NCI-H2107 treated with DMSO at 0.1 percent for 48 hours (cell line): ENCODE results near the gene YIPF5.

ENCODE experiments used
- DNase-seq: peaks from one replicate; lab custom pipeline; 2025; ENCODE audit not compliant: unreplicated experiment; lab: John Stamatoyannopoulos, UW

The YIPF5 gene

DNA sequence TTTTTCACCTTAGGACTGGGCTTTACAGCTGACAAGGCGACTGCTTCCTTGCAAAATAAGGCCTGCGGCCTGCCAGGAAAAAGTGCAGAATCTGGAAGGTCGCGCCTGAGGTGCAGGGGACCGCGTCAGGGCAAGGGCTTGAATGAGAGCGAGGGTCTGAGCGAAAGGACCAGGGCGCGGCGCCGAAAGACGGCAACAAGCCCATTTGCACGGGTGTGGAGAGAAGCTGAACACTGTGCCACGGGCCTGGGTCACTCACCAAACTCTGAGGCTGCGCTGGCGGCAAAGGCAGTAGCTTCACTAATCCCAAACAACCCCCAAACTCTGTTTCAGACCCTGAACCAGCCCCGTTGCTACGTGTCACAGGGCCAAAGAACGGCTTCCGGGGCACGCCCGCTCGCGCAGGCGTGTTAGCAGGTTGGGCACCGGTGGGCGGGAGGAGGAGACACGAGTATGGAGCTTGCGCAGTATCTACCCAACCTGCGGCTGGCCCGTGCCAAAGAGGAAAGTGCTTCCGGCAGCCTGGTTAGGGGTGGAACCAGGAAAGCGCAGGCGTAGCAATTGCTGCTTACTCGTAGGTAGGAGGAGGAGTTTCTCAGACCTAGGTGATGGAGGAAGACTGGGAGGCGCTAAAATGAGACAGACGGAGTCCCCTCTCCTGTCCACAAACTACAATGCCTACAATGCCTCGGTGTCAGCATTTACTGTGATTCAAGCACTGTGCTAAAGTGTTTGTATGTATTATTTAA, at the start of gene YIPF5, which contains the start of gene KCTD16:
Gene YIPF5, minus strand, starts transcription at position 384 of the 749 bp plus-strand sequence. CDS start 704 bp downstream, outside the sequence.
Gene KCTD16, plus strand, starts transcription at position 598 of the 749 bp plus-strand sequence.
- peak; percentile 85 for DNase-seq

DNA sequence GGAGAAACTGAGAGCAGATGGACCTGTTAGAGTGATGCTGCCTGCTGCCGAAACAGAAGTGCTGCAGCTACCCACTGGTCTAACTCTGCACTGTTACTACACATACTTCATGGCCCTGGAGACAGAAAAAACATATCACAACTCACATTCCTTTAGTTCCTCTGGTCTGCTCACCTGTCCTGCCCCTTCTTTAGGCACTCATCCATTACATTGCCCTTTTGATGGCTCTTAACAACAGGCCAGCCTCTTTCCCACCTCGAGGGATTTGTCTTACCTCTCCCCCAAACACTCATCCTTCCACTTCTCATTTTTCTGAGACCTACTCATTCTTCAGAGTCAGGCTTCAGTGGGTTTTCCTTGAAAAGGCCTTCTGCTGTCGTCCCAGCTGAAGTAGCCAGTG, 49.4 kb upstream of the YIPF5 start:
- DNase-seq: no peak

DNA sequence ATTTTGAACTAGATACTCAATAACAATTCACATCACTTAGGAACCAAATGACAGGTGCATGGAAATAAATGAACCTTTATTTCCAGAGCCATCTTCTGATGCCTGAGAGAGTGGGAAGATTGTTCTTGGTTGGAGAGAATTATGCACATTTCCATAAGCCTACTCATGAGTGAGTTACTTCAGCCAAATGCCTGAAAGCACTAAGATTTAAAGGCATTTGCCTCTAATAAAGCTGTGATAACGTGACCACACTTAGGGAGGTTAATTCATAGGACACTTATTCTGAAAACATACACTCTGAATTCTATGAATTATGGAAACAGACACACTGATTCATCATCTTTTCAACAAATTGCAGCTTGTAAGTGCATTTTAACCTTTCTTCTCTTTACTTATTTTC, 40.2 kb upstream of the YIPF5 start:
- no peak for DNase-seq

DNA sequence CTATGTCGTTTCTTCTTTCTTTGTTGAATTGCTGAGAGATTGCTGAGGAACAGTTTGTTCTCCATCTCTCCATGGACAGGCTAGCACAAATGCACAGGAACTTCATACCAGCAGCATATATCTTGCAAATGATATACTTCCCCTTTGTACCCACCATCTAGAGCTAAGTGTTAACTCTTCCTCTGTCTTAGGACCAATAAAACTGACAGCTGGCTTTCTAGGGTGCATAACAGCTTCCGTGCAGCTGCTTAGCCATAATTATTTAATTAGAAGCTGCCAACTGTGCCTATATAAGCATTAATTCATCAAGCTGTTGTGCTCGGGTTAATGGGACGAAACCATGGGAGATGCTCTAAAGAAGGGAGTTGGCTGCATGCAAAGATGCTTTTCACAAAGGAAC, 38.9 kb upstream of the YIPF5 start:
- no peak for DNase-seq

DNA sequence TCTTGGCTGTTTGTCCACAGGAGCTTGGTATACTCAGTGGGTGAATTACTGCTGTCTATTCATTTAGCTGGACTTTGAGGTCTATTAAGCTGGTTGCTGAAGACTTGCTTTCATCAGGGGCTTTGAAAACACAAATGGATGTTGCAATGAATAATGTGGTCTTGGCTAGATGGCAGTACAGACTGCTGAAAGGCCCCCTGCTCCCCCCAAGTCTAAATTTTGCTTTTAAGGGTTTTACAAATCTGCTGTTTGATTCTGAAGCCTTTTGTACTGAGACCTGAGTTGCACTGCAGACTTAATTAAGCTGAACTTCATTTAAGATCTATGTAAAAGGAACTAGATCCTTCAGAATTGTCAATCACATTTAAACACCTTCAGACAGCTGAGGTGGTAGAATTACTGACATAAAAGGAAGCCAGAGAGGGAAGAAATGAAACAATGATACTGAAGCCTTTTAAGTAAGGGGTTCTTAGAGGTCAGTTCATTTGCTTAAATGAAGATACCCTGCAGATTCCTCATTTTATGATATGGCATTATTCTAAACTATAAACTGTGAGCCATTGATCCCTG, 37.5 kb upstream of the YIPF5 start:
- DNase-seq: no peak

DNA sequence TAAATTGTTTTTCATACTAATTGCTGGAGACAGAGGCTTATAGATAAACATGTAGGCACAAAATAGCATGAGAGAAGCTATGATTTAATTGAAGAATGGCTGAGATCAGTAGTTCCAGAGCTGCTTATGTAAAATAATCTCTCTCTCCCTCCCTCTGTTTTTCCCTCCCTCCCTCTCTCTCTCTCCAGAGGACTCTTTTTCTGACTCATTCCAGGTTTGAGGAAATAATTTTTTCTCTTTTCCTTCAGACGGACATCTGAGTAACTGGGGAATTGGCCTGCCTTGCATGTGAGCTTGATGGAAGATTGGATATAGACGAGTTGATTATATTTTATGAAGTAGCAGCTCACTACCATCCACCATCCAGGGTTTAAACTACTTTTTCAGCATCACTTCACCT, 35.7 kb upstream of the YIPF5 start:
- no peak for DNase-seq

DNA sequence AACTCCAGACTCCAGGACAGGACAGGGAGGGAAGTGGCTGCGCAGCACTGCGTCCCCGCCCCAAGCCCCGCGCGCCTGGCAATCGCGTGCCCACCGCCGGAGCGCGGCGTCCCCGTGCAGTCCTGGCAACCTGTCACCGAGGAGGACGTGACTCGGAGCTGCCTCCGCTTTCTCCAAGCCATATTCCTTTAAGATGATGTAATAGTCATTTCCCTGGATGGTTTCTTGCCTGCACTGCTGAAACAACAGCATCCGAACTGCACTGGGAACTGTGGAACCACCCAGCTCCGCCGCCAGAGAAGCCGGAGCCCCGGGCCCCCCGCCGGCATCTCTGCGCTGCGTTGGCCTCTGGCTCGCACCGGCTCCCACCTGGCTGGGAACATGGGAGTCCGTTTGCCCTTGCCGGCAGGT, 34.7 kb upstream of the YIPF5 start:
- DNase-seq: peak; percentile 45

DNA sequence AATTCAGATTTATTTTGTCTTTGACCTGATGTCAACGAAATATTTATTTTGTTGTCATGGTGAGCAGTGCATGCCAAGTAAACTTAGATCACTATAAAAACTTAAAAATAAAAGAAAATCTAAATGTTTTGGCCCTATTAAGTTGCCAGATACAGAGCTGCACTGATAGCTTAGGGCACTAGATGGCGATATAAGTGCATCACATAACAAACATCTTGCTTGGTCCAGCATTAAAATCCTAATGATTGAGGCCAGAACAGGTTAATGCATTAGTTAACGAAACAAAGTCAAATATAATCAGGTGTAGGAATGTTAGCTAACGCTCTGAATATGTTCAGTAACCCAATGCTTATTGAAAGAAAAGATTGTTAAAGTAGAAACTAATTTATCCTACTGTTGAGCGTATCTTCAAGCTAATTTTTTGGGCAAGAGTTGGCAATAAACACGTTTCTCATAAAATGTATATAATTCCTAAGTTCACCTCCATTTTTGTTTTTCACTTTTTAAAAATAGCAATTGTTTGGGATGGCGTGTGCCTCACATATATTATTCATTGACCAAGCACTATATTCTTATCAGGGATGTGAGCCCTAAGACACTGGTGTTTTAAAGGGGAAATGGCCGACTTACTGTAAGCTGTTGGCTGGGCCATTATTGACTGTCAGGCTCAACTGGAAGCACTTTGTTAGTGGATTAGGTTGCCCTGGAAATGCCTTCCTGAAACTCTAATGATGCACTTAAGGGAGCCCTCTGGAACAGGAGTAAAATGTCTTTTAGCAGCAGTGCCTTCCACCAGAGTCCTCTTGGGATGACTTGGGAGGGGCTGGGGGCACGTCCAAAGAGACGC, 33.5 kb upstream of the YIPF5 start:
- peak; percentile 70 for DNase-seq

DNA sequence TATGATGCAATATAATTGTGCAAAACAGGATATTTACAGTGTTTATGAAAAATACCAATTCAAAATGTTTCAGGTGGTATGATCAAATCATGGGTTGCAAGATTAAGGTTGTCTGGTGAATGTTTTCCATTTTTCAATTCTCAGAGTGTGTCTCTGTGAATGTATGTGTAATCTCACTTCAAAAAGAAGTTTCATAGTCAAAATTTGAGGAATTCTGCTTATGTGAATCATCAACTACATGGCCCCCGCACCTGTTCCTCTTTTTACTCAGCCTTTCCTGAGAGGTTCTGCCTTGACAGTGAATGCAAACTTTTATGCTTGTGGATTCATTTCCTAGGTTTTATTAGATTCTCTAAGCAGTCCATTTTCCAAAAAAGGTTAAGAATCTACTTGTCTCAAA, 32.3 kb upstream of the YIPF5 start:
- DNase-seq: no peak

DNA sequence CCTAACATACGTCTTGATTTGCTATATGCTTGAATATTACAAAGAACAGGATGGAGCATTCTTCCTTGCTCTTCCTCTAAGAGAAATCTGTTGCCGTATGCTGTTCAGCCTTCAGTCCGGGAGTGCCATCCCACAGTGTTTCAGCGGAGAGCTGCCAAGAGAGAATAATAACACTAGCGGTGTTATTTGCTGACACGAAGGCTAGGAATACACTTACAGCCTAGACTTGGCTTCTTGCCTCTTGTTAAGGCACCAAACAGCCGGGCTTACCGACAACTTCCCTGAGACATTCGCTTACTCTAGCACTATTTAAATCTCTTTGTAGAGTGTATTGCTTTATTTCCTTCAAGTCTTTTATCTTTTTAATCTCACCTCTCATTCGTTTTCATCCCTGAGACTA, 31.6 kb upstream of the YIPF5 start:
- DNase-seq: no peak

DNA sequence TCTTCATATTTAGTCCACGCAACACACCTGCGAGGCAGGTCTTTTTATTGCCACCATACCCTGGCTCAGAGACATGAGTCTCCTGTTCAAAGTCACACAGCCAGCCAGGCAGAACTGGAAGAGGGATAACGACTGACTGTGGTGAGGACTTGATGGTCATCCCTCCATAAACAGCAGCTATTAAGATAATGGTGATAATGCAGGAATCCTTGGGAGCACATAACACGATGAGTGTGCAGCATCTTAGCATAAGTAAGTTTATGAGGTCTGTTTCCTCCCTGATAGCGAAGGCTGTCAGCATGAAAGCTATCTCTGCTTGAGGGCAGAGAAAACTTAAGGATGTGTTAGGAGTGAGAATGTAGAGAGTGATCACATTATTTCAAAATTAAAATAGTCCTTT, 31.1 kb upstream of the YIPF5 start:
- no peak for DNase-seq

DNA sequence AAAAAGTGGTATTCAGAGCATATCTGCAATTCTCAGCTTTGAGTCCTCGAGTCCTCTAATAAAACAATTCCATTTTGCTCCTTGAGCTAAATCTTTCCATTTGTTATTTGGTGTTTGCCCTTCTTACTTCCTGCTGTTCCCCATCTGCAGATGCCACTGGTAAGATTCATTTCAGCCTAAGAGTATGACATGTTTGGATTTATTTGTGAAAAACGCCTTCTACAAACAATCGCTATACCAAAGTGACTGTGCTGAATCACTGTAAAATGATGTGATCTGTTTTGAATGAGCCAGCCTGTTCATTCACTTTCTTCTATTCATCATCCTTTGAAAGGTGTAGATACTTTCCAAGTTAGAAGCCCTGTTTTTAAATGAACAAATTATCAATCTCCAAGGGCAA, 27.9 kb upstream of the YIPF5 start:
- DNase-seq: no peak

DNA sequence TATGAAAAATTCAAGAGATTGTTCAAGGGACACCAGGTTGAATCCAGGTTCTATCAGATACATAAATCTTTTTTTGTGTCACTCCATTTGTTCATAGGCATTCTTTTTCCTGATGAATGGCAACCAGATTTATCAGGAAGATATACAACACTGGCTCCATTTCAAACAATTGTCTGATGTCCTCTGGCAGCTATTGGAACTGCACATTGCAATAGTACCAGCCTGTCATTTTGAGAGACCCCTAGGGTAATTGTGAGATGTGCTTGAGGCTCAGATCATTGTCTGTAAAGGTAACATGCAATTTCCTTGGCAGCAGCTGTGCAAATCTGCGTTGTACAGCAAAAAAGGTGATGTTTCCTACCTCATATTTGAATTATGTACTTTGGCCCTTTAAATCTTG, 26.2 kb upstream of the YIPF5 start:
- no peak for DNase-seq

DNA sequence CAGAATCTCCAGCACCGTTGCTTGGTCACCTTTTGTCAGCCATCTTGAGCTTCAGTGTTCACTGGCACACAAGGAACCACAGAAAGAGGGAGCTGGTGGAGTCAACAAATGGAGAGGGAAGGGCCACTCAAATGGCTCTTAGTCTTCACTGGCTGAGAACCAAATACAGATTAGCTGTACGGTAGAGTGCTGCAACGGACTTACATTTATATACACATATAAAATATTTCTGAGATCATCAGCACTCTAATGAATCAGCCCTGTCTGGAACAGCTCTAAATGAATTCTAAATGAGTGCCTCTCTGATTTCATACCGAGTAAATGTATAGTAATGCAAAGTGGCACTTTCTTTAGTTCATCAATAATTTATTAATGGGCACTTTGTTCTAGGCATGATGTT, 25.0 kb upstream of the YIPF5 start:
- no peak for DNase-seq

DNA sequence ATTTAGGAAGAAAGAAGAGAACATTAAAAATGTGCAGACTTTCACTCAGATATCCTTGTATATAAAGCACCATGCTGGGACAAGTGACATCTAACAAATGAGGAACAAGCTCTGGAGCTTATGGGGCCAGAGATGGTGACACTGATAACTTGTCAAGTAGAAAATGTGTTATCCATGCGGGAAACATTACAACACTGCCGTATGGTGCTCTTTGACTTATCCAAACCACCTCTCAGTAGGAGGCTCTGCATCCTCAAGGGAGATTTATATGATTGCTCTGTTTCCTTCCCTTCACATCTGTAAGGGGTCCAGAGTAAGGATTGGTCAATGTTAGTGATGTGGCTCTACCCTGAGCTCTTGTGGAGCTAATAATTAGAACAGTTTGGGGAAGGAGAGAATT, 23.7 kb upstream of the YIPF5 start:
- DNase-seq: no peak

DNA sequence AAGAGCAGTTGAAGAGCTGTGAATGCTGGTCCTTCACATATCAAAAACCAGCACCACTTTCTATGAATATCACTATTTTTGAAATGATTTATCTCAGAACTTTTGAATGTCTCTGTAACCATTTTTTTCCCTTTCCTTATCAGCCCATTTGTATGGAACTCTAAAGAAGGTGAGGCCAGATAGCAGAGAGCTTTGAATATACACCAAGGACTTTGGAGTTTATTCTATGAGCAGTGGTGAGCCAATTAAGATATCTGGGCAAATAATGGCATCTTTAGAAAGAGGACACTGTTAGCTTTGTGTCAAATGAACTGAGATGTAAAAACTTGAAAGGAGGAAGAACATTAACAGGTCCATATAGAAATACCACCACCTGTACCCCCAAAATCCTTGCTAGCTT, 22.2 kb upstream of the YIPF5 start:
- DNase-seq: no peak

DNA sequence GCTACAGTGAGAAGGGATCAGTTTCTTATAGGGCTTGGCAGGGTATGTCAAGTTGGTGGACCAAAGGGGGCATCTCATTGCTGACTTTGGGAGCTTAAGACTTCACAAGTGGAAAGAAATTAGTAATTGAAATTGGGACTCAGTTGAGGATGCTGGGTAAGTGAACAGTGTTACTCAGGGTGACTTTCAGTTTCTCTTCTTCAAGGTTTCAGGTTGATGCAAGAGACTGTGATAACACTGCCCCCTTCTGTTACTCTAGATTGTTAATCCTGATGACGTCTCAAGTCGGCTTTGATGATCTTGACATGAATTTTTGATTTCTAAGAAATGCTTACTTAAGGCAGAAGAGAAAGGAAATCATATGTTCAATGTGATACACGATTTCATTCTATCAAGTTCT, 21.5 kb upstream of the YIPF5 start:
- DNase-seq: peak; percentile 45

DNA sequence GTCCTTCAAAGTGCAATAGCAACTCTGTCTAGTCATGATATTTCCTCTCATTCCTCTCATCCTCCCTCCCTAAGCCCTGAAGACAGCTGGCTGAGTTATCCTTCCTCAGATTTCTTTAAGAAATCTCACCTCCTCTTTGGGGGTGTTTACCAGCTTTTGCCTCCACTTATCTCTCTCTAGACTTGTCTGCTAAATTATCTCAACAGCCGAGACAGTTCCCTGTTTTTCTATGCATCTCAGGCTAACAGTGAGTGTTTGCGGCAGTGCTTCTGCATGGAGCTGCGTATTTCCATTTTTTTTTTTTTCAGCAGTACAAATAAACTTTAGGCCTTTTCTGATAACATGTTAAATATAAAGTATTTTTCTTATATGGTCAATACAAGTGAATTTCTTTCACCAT, 21.1 kb upstream of the YIPF5 start:
- no peak for DNase-seq

DNA sequence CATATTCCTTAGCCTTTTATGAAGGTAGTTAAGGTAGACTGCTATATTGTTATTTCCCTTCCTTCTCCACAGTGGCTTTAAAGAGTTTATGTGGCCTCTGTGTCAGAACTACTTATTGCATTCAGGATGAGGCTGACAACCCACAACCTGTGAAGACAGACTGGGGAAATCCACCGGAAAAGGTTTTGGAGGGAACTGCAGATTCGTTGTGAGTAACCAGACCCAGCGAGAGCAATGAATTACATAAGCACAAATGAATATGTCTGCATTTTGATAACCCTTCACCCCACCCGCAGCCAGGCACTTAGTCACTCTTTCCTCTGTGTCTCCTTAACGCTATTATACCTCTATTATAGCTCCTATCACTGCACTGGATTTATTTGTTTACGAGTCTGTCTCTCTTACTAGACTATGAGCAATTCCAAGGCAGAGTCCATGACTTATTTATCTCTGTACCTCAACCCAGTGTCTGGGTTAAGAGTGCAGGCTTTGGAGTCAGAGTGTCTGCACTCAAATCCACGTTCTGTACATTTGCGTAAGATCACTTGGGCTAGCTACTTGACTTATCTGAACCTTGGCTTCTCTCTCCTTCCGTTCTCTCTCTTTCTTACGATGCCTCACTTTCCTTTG, 19.5 kb upstream of the YIPF5 start:
- DNase-seq: no peak

DNA sequence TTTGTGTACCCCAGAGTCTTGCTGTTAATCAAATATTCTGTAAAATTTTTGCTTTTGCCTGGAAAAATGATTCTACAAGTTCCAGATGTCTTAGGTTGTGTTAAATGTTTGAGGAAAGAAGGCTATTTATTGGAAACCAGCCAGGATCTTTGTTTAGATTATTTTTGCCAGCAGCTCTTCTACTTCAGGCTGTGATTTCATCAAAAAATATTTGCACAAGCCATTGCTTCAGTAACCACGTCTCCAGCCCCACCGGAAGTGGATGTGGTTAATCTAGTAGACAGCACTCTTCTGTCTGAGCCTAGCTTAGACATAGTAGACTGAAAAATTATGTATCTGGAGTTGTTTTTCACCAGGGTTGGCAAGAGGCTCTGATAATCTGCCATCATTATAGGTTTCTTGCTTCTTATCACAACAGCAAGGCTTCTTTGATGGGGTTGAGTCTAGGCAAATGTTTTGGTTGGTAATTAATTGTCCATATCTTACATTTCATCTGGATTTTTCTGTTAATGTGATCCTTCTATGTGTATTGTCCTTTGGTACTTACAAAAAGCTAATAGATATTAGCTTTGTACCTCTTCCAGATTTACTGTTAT, 17.3 kb upstream of the YIPF5 start:
- no peak for DNase-seq

DNA sequence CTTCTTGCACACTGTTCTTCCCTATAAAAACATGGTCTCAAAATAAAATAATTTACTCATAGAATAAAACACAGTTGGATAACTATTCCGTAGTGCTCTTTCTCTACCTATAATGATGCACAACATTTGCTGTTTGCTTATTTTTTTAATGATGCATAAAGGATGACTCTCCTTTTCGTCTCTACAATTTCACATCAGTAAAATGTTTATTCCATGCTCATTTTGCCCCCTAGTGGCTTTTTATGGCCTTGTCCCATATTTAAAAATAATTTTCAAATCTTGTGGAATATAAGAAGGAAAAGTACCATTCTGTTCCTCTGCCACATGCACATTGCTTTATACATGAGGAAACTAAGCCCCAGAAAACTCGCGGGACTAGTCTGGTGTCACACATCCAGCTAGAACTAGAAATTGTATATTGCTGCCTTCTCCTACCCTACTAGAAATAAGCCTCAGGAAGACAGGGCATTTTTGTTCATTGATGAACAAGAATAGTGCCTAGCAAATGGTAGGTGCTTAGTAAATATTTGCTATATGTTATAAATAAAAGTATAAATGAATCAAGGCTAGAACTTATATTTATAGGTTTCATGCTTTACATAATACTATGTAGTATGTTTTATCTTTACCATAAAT, 12.9 kb upstream of the YIPF5 start:
- no peak for DNase-seq
